GM12875 (cell line): ENCODE data around the gene ARID3C.

Source experiments
- H3K4me3 ChIP-seq: one replicate; pipeline ENCODE4 v1.5.1; 2011; ENCODE audit warnings: low read depth, low read length, control low read depth
- CTCF ChIP-seq: IDR thresholded peaks from 2 replicates; pipeline ENCODE4 v1.5.1; 2011; ENCODE audit warnings: low read depth, mild to moderate bottlenecking, control low read depth, inconsistent platforms, low read length, moderate library complexity, borderline replicate concordance; ENCODE audit not compliant: insufficient read depth

Gene ARID3C

GRCh38 chr9:34651876-34652601 lies 23.2 kb upstream of the ARID3C start, which contains the start of gene IL11RA:
IL11RA (plus strand) TSS chr9:34652185; CDS start chr9:34655218, 3,033 bp downstream.
- H3K4me3 ChIP-seq = no peak within 1 kb of the TSS
- no peak for TF ChIP-seq CTCF

- H3K4me3 ChIP-seq = no peak overlapping the region
- no peak for TF ChIP-seq CTCF
Measured at GRCh38 chr9:34651321-34651720, 22.5 kb upstream of the ARID3C start.

- TF ChIP-seq CTCF = no peak
- H3K4me3 ChIP-seq = no peak overlapping the region
Measured at GRCh38 chr9:34650816-34651215, 21.9 kb upstream of the ARID3C start.

- TF ChIP-seq CTCF = no peak
Measured at GRCh38 chr9:34648673-34649072, 19.8 kb upstream of the ARID3C start.

GRCh38 chr9:34647651-34648050 lies 18.8 kb upstream of the ARID3C start:
- TF ChIP-seq CTCF = no peak
- H3K4me3 ChIP-seq = peak overlapping the region; percentile 99

More at GRCh38 chr9:34648673-34649072, 19.8 kb upstream of the ARID3C start:
- no peak overlapping the region for H3K4me3 ChIP-seq

- TF ChIP-seq CTCF = no peak
- peak overlapping the region; percentile 99 for H3K4me3 ChIP-seq
Measured at GRCh38 chr9:34647084-34647403, 18.2 kb upstream of the ARID3C start.
